ENCODE results near the gene HMGXB4. TPM values are rescaled to one million over a fixed set of nuclear protein-coding genes. Genes with fewer than 3 reads are reported as not detected.
A peak's percentile ranks its signal among the peaks of the same experiment; 100 is the strongest.

The HMGXB4 gene
- polyA plus RNA-seq, 1 experiment = 30.4 TPM

DNA sequence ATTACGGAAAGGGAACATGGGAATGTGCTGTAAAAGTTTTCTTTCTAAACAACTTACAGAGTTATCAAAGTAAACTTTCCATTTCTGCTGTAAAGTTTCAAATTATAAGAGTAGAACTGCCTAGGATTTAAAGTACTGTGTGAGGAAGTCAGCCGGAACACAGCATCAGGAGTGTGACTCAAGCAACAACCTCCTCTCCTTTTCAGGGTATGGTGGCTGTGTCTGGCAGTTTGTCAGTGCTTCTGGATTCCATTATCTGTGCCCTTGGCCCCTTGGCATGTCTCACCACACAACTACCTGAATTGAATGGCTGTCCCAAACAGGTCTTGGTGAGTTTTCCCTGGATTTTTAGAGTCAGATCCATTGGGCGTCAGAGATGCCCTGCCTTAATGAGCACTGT, 35.5 kb downstream of the HMGXB4 start:
- H3K9me3 ChIP-seq (ENCODE audit: control insufficient read depth, insufficient read depth, low read length) = no peaks in the 10 kb centered on the region
- CTCF ChIA-PET = no interaction called here
- TF ChIP-seq, protein P1, sequence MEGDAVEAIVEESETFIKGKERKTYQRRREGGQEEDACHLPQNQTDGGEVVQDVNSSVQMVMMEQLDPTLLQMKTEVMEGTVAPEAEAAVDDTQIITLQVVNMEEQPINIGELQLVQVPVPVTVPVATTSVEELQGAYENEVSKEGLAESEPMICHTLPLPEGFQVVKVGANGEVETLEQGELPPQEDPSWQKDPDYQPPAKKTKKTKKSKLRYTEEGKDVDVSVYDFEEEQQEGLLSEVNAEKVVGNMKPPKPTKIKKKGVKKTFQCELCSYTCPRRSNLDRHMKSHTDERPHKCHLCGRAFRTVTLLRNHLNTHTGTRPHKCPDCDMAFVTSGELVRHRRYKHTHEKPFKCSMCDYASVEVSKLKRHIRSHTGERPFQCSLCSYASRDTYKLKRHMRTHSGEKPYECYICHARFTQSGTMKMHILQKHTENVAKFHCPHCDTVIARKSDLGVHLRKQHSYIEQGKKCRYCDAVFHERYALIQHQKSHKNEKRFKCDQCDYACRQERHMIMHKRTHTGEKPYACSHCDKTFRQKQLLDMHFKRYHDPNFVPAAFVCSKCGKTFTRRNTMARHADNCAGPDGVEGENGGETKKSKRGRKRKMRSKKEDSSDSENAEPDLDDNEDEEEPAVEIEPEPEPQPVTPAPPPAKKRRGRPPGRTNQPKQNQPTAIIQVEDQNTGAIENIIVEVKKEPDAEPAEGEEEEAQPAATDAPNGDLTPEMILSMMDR (IDR thresholded peaks at IDR 0.05; ENCODE audit: low read depth, low read length) = no peak
- H3K27ac ChIP-seq (ENCODE audit: low read depth, low read length) = no peak overlapping the region
- POLR2A ChIA-PET = no interaction called here
- H3K4me3 ChIP-seq (ENCODE audit: low read depth, low read length) = no peak overlapping the region
- no peaks in the 10 kb centered on the region for H3K27me3 ChIP-seq (ENCODE audit: control insufficient read depth, insufficient read depth, low read length)
- DNase-seq (ENCODE audit: low read depth, low spot score) = no peak

DNA sequence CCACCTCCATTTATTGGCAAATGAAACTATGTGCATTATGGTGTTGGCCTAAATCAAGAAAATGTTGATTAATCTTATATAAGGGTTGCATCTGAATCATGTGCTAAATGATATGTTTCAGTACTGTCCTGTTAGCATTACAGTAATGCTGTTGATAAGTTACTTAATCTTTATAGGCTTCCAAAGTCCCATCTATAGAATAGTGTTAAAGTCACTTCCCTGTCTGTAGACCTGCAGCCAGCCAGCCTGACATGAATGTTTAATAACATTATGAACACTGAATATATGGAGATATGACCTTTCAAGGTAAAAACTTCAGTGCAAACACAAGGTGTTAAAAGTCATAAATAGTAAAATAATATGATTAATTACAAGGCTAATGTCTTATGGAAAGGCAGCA, 38.8 kb downstream of the HMGXB4 start:
- POLR2A ChIA-PET = no interaction called here
- DNase-seq (ENCODE audit: low read depth, low spot score) = no peak
- Histone ChIP-seq H3K4me3 (ENCODE audit: low read depth, low read length) (no peak overlapping the region), H3K27ac (ENCODE audit: low read depth, low read length) (no peak overlapping the region), H3K9me3 (ENCODE audit: control insufficient read depth, insufficient read depth, low read length) (no peaks in the 10 kb centered on the region; the same call in 1 of the 2 replicates), H3K27me3 (ENCODE audit: control insufficient read depth, insufficient read depth, low read length) (no peaks in the 10 kb centered on the region)
- CTCF ChIA-PET = no interaction called here
- TF ChIP-seq, protein P1 (IDR thresholded peaks at IDR 0.05; ENCODE audit: low read depth, low read length) = no peak

DNA sequence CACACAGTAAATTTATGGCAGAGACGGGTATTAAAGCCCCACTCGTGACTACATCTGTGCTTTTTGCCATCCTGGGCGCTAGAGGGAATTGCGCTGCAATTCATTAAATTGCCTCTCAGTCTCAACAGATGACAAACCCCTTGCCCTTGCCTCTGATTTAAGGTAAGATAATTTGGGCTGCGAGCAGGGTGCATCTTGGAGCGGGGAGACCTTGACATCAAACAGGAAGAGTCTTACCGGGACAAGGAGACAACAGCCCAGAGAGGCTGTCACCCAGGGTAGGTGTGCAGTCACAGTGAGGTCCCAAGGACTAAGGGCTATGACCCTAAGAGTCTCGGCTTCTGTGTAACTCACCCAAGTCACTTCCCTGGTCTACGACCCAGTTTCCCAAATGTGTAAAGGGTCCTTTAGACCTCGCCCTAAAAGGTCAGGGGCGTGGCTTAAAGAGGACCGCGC, 42.0 kb downstream of the HMGXB4 start:
- DNase-seq (ENCODE audit: low read depth, low spot score) = no peak
- TF ChIP-seq, protein P1 (IDR thresholded peaks at IDR 0.05; ENCODE audit: low read depth, low read length) = no peak

DNA sequence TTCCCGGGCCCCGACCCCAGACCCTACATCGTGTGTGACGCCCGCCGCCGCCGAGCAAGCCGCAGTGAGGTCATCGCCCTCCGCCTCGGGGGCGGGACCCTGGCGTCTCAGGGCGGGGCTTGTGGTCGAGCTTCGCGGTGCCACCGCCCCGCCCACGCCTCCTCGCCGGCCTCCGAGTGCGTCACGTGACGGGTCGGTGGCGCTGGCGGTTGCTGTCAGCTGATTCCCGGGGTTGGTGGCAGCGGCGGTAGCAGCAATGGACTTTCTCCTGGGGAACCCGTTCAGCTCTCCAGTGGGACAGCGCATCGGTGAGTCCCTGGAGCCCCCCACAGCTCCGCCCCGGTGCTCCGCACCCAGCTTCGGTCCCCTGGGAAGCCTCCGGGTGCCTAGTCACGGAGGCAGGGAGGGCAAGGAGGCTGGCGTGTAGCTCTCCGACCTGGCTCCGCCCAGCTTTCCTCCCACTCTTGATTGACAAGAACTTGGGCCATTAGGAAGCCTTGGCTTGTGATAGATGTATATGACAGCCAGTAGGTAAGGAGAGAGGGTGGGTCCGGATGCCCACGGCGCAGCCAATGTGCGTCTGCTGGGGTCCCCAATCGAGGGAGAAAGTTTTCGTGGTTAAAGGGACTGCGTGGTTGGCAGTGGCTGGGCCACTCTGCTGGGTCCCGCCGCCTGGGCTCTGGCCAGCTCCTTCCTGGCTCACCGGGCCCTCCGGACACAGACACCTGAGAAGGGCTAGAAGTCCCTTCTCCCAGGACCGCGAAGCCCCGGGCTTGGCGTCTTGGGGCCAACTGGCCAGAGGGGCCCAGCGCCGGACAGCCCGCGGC, 42.6 kb downstream of the HMGXB4 start, which contains the start of gene TOM1:
Gene TOM1, plus strand, starts transcription at position 222 of the 827 bp plus-strand sequence. Its CDS starts 35 bp downstream, at position 257.
- TF ChIP-seq, protein P1 (IDR thresholded peaks at IDR 0.05; ENCODE audit: low read depth, low read length) = no peak
- peak; percentile 98 for DNase-seq (ENCODE audit: low read depth, low spot score)
- POLR2A ChIA-PET = interaction anchor here (0.7 to 1.5 kb wide), 5 partner anchors 13 to 80 kb away, joined by 4 to 11 read pairs (median 5); partner anchors contain the start of gene HMGXB4
- Histone ChIP-seq H3K27ac (ENCODE audit: low read depth, low read length) (peak within 1 kb of the TSS; percentile 94), H3K27me3 (ENCODE audit: control insufficient read depth, insufficient read depth, low read length) (no peaks in the 10 kb centered on the region), H3K4me3 (ENCODE audit: low read depth, low read length) (peak within 1 kb of the TSS; percentile 86), H3K9me3 (ENCODE audit: control insufficient read depth, insufficient read depth, low read length) (no peaks in the 10 kb centered on the region; the same call in 1 of the 2 replicates)
- CTCF ChIA-PET = no interaction called here

More for the DNA sequence above, 42.0 kb downstream of the HMGXB4 start:
- H3K4me3 ChIP-seq (ENCODE audit: low read depth, low read length) = peak overlapping the region; percentile 86
- peak overlapping the region; percentile 94 for H3K27ac ChIP-seq (ENCODE audit: low read depth, low read length)
- H3K27me3 ChIP-seq (ENCODE audit: control insufficient read depth, insufficient read depth, low read length) = no peaks in the 10 kb centered on the region
- H3K9me3 ChIP-seq (ENCODE audit: control insufficient read depth, insufficient read depth, low read length) = no peaks in the 10 kb centered on the region; the same call in 1 of the 2 replicates
- CTCF ChIA-PET = no interaction called here
- POLR2A ChIA-PET = interaction anchor here (0.7 to 1.5 kb wide), 5 partner anchors 14 to 81 kb away, joined by 4 to 11 read pairs (median 5); partner anchors contain the start of gene HMGXB4

DNA sequence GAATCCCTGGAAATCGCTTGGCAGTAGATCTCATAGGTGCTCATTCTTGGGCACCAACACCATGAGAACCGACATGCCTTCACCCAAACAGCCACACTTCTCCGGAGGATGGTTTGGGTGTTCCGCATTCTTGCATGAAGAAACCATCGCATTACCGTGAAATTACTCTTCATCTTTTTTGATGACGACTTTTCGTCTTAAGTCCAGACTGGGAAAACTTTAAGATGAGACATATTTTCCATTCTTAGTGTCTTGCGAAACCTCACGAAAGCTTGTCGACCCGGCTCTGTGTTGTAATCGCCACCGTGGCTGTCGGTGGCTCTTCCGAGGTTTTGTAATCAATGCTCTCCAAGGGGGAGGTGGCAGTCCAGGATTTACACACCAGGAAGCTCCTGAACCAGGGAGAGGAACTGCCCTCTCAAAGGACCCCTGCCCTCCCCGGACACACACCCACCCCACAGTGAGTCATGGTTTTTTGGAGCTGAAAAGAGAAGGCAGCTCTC, 44.1 kb downstream of the HMGXB4 start:
- Histone ChIP-seq H3K9me3 (ENCODE audit: control insufficient read depth, insufficient read depth, low read length) (no peaks in the 10 kb centered on the region; the same call in 1 of the 2 replicates), H3K27ac (ENCODE audit: low read depth, low read length) (peak overlapping the region; percentile 94), H3K4me3 (ENCODE audit: low read depth, low read length) (peak overlapping the region; percentile 39), H3K27me3 (ENCODE audit: control insufficient read depth, insufficient read depth, low read length) (no peaks in the 10 kb centered on the region)
- TF ChIP-seq, protein P1 (IDR thresholded peaks at IDR 0.05; ENCODE audit: low read depth, low read length) = no peak
- ChIA-PET CTCF (no interaction called here), POLR2A (interaction anchor here (0.6 to 1.1 kb wide), 3 partner anchors 29 to 527 kb away, joined by 3 to 6 read pairs (median 5); no protein-coding TSS in a partner anchor)
- DNase-seq (ENCODE audit: low read depth, low spot score) = peak; percentile 70

Measured in AG04450 (cell line).